ENCODE results near the gene CNOT8.

- TF ChIP-seq POLR2AphosphoS5 (IDR thresholded peaks at IDR 0.05; ENCODE audit: low read depth, low read length) (no peak), POLR2A (IDR thresholded peaks at IDR 0.05; ENCODE audit: low read depth, low read length) (no peak), TAF1 (IDR thresholded peaks at IDR 0.05; ENCODE audit: low read depth, low read length) (no peak), SPI1 (IDR thresholded peaks at IDR 0.05; ENCODE audit: low read depth, low read length) (no peak), POU2F2 (IDR thresholded peaks at IDR 0.05; ENCODE audit: low read depth, low read length) (no peak), PAX5 (IDR thresholded peaks at IDR 0.05; ENCODE audit: insufficient read depth, low read length, severe bottlenecking) (no peak)
Measured at GRCh38 chr5:154844809-154845208, 13.6 kb upstream of the CNOT8 start.

All from GM12891 (cell line).